SK-N-SH (cell line): ENCODE measurements around the gene ISM1. TPM values are rescaled to one million over a fixed set of nuclear protein-coding genes. Genes with fewer than 3 reads are reported as not detected.

Experiments
- CTCF ChIA-PET: fragments of 300-600, 350-600 bp; formaldehyde crosslinking; extraction: SDS; loops from one replicate; lab custom pipeline; 2021; lab: Yijun Ruan, JAX
- POLR2A ChIA-PET: fragments of 350-600 bp; sonication (Branson Sonifier 250); formaldehyde crosslinking; extraction: SDS; loops from one replicate; lab custom pipeline; 2020; ENCODE audit warnings: antibody characterized with exemption, inconsistent platforms; lab: Yijun Ruan, JAX
- DNase-seq: peaks from one replicate; pipeline ENCODE4 v3.0.0; 2012
- H2AFZ ChIP-seq: fragments of 200-600 bp; sonication (generic); 2 replicates; pipeline ENCODE4 v1.8.1; 2016; ENCODE audit warnings: antibody characterized with exemption, mild to moderate bottlenecking, low read depth
- H3F3A ChIP-seq: fragments of 200-600 bp; sonication (generic); replicated peaks from 2 replicates; pipeline ENCODE3; 2016; ENCODE audit warnings: antibody characterized with exemption, mild to moderate bottlenecking; ENCODE audit not compliant: insufficient read depth
- H3K27ac ChIP-seq, 2 experiments: fragments of 200-500 bp in 1 of 2; fragments of 200-600 bp in 1 of 2; sonication (Bioruptor generic) in 1 of 2; sonication (generic), shearing (Covaris generic) in 1 of 2; 2 replicates each; pipeline versions ENCODE4 v1.5.1 to v1.6.1; 2014 to 2016; ENCODE audit warnings: low read depth in 2 of 2, inconsistent platforms in 1 of 2, low read length in 1 of 2, mild to moderate bottlenecking in 1 of 2, mixed read lengths in 1 of 2
- H3K27me3 ChIP-seq: fragments of 200-600 bp; sonication (generic), shearing (Covaris generic); 2 replicates; pipeline ENCODE4 v1.6.1; 2016; ENCODE audit warnings: mixed run types; ENCODE audit not compliant: insufficient read depth
- H3K36me3 ChIP-seq, 2 experiments: fragments of 200-500 bp in 1 of 2; fragments of 200-600 bp in 1 of 2; sonication (Bioruptor generic) in 1 of 2; sonication (generic) in 1 of 2; replicated peaks in 1 of 2; 2 replicates each; pipeline versions ENCODE3 to v1.5.1; 2014 to 2016; ENCODE audit warnings: low read length in 1 of 2, mild to moderate bottlenecking in 1 of 2; ENCODE audit not compliant: insufficient read depth in 2 of 2, control insufficient read depth in 1 of 2
- H3K4me1 ChIP-seq, 2 experiments: fragments of 200-500 bp in 1 of 2; fragments of 200-600 bp in 1 of 2; sonication (Bioruptor generic) in 1 of 2; sonication (generic), shearing (Covaris generic) in 1 of 2; 2 replicates each; pipeline versions ENCODE4 v1.5.1 to v1.6.1; 2014 to 2016; ENCODE audit warnings: low read depth in 1 of 2, low read length in 1 of 2, mixed run types in 1 of 2; ENCODE audit not compliant: insufficient read depth in 2 of 2, control insufficient read depth in 1 of 2
- H3K4me2 ChIP-seq: fragments of 200-600 bp; sonication (generic), shearing (Covaris generic); 2 replicates; pipeline ENCODE4 v1.6.1; 2017; ENCODE audit warnings: mixed run types
- H3K4me3 ChIP-seq, 2 experiments: fragments of 200-500 bp in 1 of 2; fragments of 200-600 bp in 1 of 2; sonication (Bioruptor generic) in 1 of 2; sonication (generic), shearing (Covaris generic) in 1 of 2; 2 replicates each; pipeline versions ENCODE4 v1.5.1 to v1.8.1; 2014 to 2016; ENCODE audit warnings: low read depth in 2 of 2, inconsistent platforms in 1 of 2, low read length in 1 of 2, mild to moderate bottlenecking in 1 of 2, mixed read lengths in 1 of 2, moderate library complexity in 1 of 2
- H3K79me2 ChIP-seq: fragments of 200-600 bp; sonication (generic); 2 replicates; pipeline ENCODE4 v1.8.1; 2017; ENCODE audit warnings: mild to moderate bottlenecking; ENCODE audit not compliant: insufficient read depth
- H3K9ac ChIP-seq: fragments of 200-600 bp; sonication (generic); 2 replicates; pipeline ENCODE4 v1.6.1; 2017; ENCODE audit warnings: mixed run types
- H3K9me2 ChIP-seq: fragments of 200-600 bp; sonication (generic); 2 replicates; pipeline ENCODE4 v1.6.1; 2017; ENCODE audit warnings: mixed run types
- H3K9me3 ChIP-seq: fragments of 200-600 bp; sonication (generic); 2 replicates; pipeline ENCODE4 v1.6.1; 2017; ENCODE audit warnings: mixed run types, mild to moderate bottlenecking, moderate library complexity
- H4K20me1 ChIP-seq: fragments of 200-600 bp; sonication (generic); 2 replicates; pipeline ENCODE4 v1.6.1; 2017; ENCODE audit warnings: mild to moderate bottlenecking, mixed run types; ENCODE audit not compliant: insufficient read depth
- CTCF ChIP-seq: fragments of 200-600 bp; sonication (generic); IDR thresholded peaks from 2 replicates; pipeline ENCODE4 v1.6.1; 2017; ENCODE audit warnings: antibody characterized with exemption, mild to moderate bottlenecking, moderate library complexity
- ELF1 ChIP-seq: IDR thresholded peaks from 2 replicates; pipeline ENCODE4 v1.4.0; 2012
- EP300 ChIP-seq, 2 experiments: IDR thresholded peaks; 2 replicates each; pipeline versions ENCODE4 v1.4.0 to v1.6.1; 2012; ENCODE audit warnings: borderline replicate concordance in 1 of 2, low read depth in 1 of 2, low read length in 1 of 2
- EZH2phosphoT487 ChIP-seq: fragments of 200-600 bp; sonication (generic); IDR thresholded peaks from 2 replicates; pipeline ENCODE4 v1.6.1; 2017; ENCODE audit warnings: low read depth, mixed run types, mild to moderate bottlenecking, antibody characterized with exemption, moderate library complexity, borderline replicate concordance
- FOXJ3 ChIP-seq: sonication (generic); formaldehyde crosslinking; IDR thresholded peaks from 2 replicates; pipeline ENCODE4 v1.5.1; 2020; ENCODE audit warnings: mild to moderate bottlenecking, missing genetic modification reagents
- GATA2 ChIP-seq: sonication (generic); formaldehyde crosslinking; IDR thresholded peaks from 2 replicates; pipeline ENCODE4 v1.5.0; 2020; ENCODE audit warnings: mild to moderate bottlenecking, missing genetic modification reagents
- IRF3 ChIP-seq: fragments of 150-350 bp; IDR thresholded peaks from 2 replicates; pipeline ENCODE4 v1.6.1; 2016; ENCODE audit warnings: mild to moderate bottlenecking, low read depth, low read length
- MAX ChIP-seq: IDR thresholded peaks from 2 replicates; pipeline ENCODE4 v1.4.0; 2012; ENCODE audit warnings: low read depth
- PBX3 ChIP-seq: IDR thresholded peaks from 2 replicates; pipeline ENCODE4; 2012
- RAD21 ChIP-seq: IDR thresholded peaks from 2 replicates; pipeline ENCODE4 v1.6.1; 2012; ENCODE audit warnings: mild to moderate bottlenecking, low read length
- WGBS: methylation state at CpG from one replicate; pipeline ENCODE4 v1.1.6; 2017; ENCODE audit warnings: low lambda C conversion rate; 5-methylcytosine and 5-hydroxymethylcytosine counted together
- polyA plus RNA-seq, 3 experiments: library from polyadenylated mRNA; depleted of rRNA; stranded (reverse); fragments of >200 nt; gene quantifications; 2 replicates each; pipeline ENCODE4 v1.2.3, GENCODE V29; 2012

ISM1 gene
- polyA plus RNA-seq, 1 of the 3 experiments (the other 2 are of a cell fraction), result not detected

GRCh38 chr20:13349235-13349604, 128.1 kb downstream of the ISM1 start:
- H3K9ac ChIP-seq, result no peak overlapping the region
- no peak overlapping the region for H3K4me3 ChIP-seq
- ChIA-PET POLR2A (no interaction called here), CTCF (interaction anchor here (0.7 kb wide), 1 partner anchor 17 kb away, joined by 3 read pairs; no protein-coding TSS in a partner anchor)
- no peaks in the 10 kb centered on the region for H3K36me3 ChIP-seq
- H3K9me3 ChIP-seq, result no peaks in the 10 kb centered on the region
- 0 out of 2 replicates have a peak overlapping the region, but pooled peaks have one; percentile 20 for H3K4me2 ChIP-seq
- no peaks in the 10 kb centered on the region for H3K4me1 ChIP-seq
- H2AFZ ChIP-seq, result no peak overlapping the region
- DNase-seq, result no peak
- WGBS, result 45% methylated on average over 4 of the region's 4 CpGs
- no peak overlapping the region; a peak in 1 of 4 replicates for H3K27ac ChIP-seq
- no peaks in the 10 kb centered on the region for H3K79me2 ChIP-seq
- H3F3A ChIP-seq, result no peaks in the 10 kb centered on the region
- TF ChIP-seq FOXJ3 (CRISPR knock-in tag) (no peak), EZH2phosphoT487 (no peak), RAD21 (no peak), PBX3 (no peak), EP300 (IDR thresholded peaks at IDR 0.05; ENCODE audit: borderline replicate concordance in 1 of 2, low read depth in 1 of 2, low read length in 1 of 2) (no peak), MAX (no peak), GATA2 (CRISPR knock-in tag) (no peak), CTCF (no peak), IRF3 (no peak), ELF1 (no peak)
- H4K20me1 ChIP-seq, result no peaks in the 10 kb centered on the region
- no peaks in the 10 kb centered on the region for H3K27me3 ChIP-seq
- H3K9me2 ChIP-seq, result no peaks in the 10 kb centered on the region

Other genes with a start within 250 kb of the ISM1 start
- gene SPTLC3, start 212.3 kb upstream of the ISM1 start, polyA plus RNA-seq (2012; rRNA removed), result 0.02 and 0.05 TPM in 2 replicates